H9 (cell line): ENCODE data around the gene CACNA1A. TPM values are rescaled to one million over a fixed set of nuclear protein-coding genes. Genes with fewer than 3 reads are reported as not detected.

Experiments used
- DNase-seq: peaks from one replicate; pipeline ENCODE4 v3.0.0-alpha.2; 2017
- H2AFZ ChIP-seq: one replicate; pipeline ENCODE4 v1.6.1; 2013; ENCODE audit warnings: mild to moderate bottlenecking, low read length, control low read depth, moderate library complexity
- H2AK5ac ChIP-seq: 2 replicates; pipeline ENCODE4 v1.6.1; 2013; ENCODE audit warnings: low read length, control low read depth, mixed read lengths; ENCODE audit not compliant: insufficient read length
- H2BK120ac ChIP-seq: one replicate; pipeline ENCODE4 v1.6.1; 2013; ENCODE audit warnings: low read depth, mild to moderate bottlenecking, low read length, control low read depth, inconsistent platforms; ENCODE audit not compliant: poor library complexity, severe bottlenecking
- H2BK12ac ChIP-seq: 2 replicates; pipeline ENCODE4 v1.6.1; 2013; ENCODE audit warnings: low read length, control low read depth, mixed read lengths, low read depth; ENCODE audit not compliant: insufficient read length
- H2BK15ac ChIP-seq: 2 replicates; pipeline ENCODE4 v1.6.1; 2013; ENCODE audit warnings: low read depth, low read length, control low read depth
- H2BK20ac ChIP-seq: one replicate; pipeline ENCODE4 v1.6.1; 2013; ENCODE audit warnings: low read depth, mild to moderate bottlenecking, low read length, control low read depth, inconsistent platforms; ENCODE audit not compliant: poor library complexity, severe bottlenecking
- H2BK5ac ChIP-seq: 2 replicates; pipeline ENCODE4 v1.6.1; 2013; ENCODE audit warnings: low read length, control low read depth, mixed read lengths; ENCODE audit not compliant: insufficient read length
- H3K14ac ChIP-seq: 2 replicates; pipeline ENCODE4 v1.6.1; 2013; ENCODE audit warnings: low read length, control low read depth; ENCODE audit not compliant: insufficient read depth
- H3K18ac ChIP-seq: 2 replicates; pipeline ENCODE4 v1.6.1; 2013; ENCODE audit warnings: low read depth, mild to moderate bottlenecking, mixed read lengths, low read length, control low read depth; ENCODE audit not compliant: insufficient read length
- H3K23ac ChIP-seq: 2 replicates; pipeline ENCODE4 v1.6.1; 2013; ENCODE audit warnings: low read length, control low read depth, mixed read lengths, low read depth; ENCODE audit not compliant: insufficient read length
- H3K23me2 ChIP-seq: 2 replicates; pipeline ENCODE4 v1.6.1; 2013; ENCODE audit warnings: low read depth, mild to moderate bottlenecking, mixed read lengths, low read length, control low read depth; ENCODE audit not compliant: insufficient read length, poor library complexity, severe bottlenecking
- H3K27ac ChIP-seq: 2 replicates; pipeline ENCODE4 v1.5.1; 2013; ENCODE audit warnings: low read length, control low read depth, mixed read lengths, low read depth; ENCODE audit not compliant: insufficient read length
- H3K27me3 ChIP-seq: 2 replicates; pipeline ENCODE4 v1.6.1; 2013; ENCODE audit warnings: low read length, control low read depth, inconsistent platforms; ENCODE audit not compliant: insufficient read depth
- H3K4ac ChIP-seq: 2 replicates; pipeline ENCODE4 v1.6.1; 2013; ENCODE audit warnings: low read depth, mild to moderate bottlenecking, control low read depth, inconsistent platforms, low read length, moderate library complexity
- H3K4me1 ChIP-seq: 2 replicates; pipeline ENCODE4 v1.6.1; 2013; ENCODE audit warnings: low read length, control low read depth, inconsistent platforms; ENCODE audit not compliant: insufficient read depth
- H3K4me2 ChIP-seq: 2 replicates; pipeline ENCODE4 v1.6.1; 2013; ENCODE audit warnings: low read length, control low read depth, mixed read lengths; ENCODE audit not compliant: insufficient read length, insufficient read depth
- H3K56ac ChIP-seq: 2 replicates; pipeline ENCODE4 v1.6.1; 2013; ENCODE audit warnings: low read depth, mild to moderate bottlenecking, mixed read lengths, low read length, control low read depth; ENCODE audit not compliant: insufficient read length
- H3K79me1 ChIP-seq: 2 replicates; pipeline ENCODE4 v1.6.1; 2013; ENCODE audit warnings: low read depth, mild to moderate bottlenecking, moderate library complexity, low read length, control low read depth, inconsistent platforms; ENCODE audit not compliant: insufficient read depth, poor library complexity, severe bottlenecking
- H3K79me2 ChIP-seq: 2 replicates; pipeline ENCODE4 v1.6.1; 2013; ENCODE audit warnings: low read length, control low read depth, inconsistent platforms; ENCODE audit not compliant: insufficient read depth
- H3K9ac ChIP-seq: 2 replicates; pipeline ENCODE4 v1.6.1; 2013; ENCODE audit warnings: low read length, control low read depth, mixed read lengths; ENCODE audit not compliant: insufficient read length; ENCODE audit errors: extremely low read depth
- H3K9me3 ChIP-seq: one replicate; pipeline ENCODE4 v1.6.1; 2013; ENCODE audit warnings: low read depth, low read length, inconsistent platforms; ENCODE audit not compliant: control insufficient read depth
- H3T11ph ChIP-seq: one replicate; pipeline ENCODE4 v1.6.1; 2013; ENCODE audit warnings: mild to moderate bottlenecking, low read length, control low read depth, inconsistent platforms
- H4K20me1 ChIP-seq: one replicate; pipeline ENCODE4 v1.6.1; 2013; ENCODE audit not compliant: control insufficient read depth, insufficient read length, insufficient read depth
- H4K5ac ChIP-seq: 2 replicates; pipeline ENCODE4 v1.6.1; 2013; ENCODE audit warnings: low read depth, mild to moderate bottlenecking, mixed read lengths, low read length, control low read depth; ENCODE audit not compliant: insufficient read length
- H4K8ac ChIP-seq: replicated peaks from 2 replicates; pipeline ENCODE4 v1.6.1; 2013; ENCODE audit warnings: low read length, control low read depth, mixed read lengths, low read depth; ENCODE audit not compliant: insufficient read length
- H4K91ac ChIP-seq: 2 replicates; pipeline ENCODE4 v1.6.1; 2013; ENCODE audit warnings: low read depth, mild to moderate bottlenecking, moderate library complexity, mixed read lengths, low read length, control low read depth; ENCODE audit not compliant: insufficient read length
- H3K27ac Mint-ChIP-seq, 3 experiments: 2 replicates in 2 of 3; 3 replicates in 1 of 3; pipeline ENCODE4 v1.8.0; 2020 to 2021; ENCODE audit warnings: mixed read lengths in 3 of 3, mild to moderate bottlenecking in 1 of 3, moderate library complexity in 1 of 3
- H3K27me3 Mint-ChIP-seq: 2 replicates; pipeline ENCODE4 v1.8.0; 2021; ENCODE audit warnings: low read depth, mild to moderate bottlenecking, moderate library complexity, mixed read lengths
- H3K36me3 Mint-ChIP-seq, 3 experiments: 2 replicates in 2 of 3; 3 replicates in 1 of 3; pipeline ENCODE4 v1.8.0; 2020 to 2021; ENCODE audit warnings: low read depth in 3 of 3, mixed read lengths in 3 of 3; ENCODE audit not compliant: insufficient read depth in 1 of 3
- H3K4me1 Mint-ChIP-seq, 2 experiments: 2 replicates each; pipeline ENCODE4 v1.8.0; 2020; ENCODE audit warnings: mixed read lengths in 2 of 2
- H3K4me3 Mint-ChIP-seq, 2 experiments: 2 replicates in 1 of 2; 3 replicates in 1 of 2; pipeline ENCODE4 v1.8.0; 2020 to 2021; ENCODE audit warnings: mild to moderate bottlenecking in 2 of 2, mixed read lengths in 2 of 2, moderate library complexity in 1 of 2
- H3K9me3 Mint-ChIP-seq, 2 experiments: 2 replicates in 1 of 2; 3 replicates in 1 of 2; pipeline ENCODE4 v1.8.0; 2020; ENCODE audit warnings: mild to moderate bottlenecking in 2 of 2, mixed read lengths in 2 of 2, moderate library complexity in 1 of 2
- CTCF ChIP-seq: fragments of 200-600 bp; sonication (generic); conservative IDR thresholded peaks from 3 replicates; pipeline ENCODE4 v1.8.0; 2021; ENCODE audit warnings: antibody characterized with exemption, mild to moderate bottlenecking
- WGBS: extraction: QIAGEN DNeasy Blood & Tissue Kit; methylation state at CpG from one replicate; pipeline ENCODE4 v1.1.7; 2013; ENCODE audit warnings: missing lambda C conversion rate, low lambda C conversion rate, mixed read lengths; ENCODE audit not compliant: insufficient read length; ENCODE audit errors: extremely low coverage; 5-methylcytosine and 5-hydroxymethylcytosine counted together
- total RNA-seq: library from RNA; stranded (reverse); gene quantifications from 2 replicates; pipeline ENCODE4 v1.2.1, GENCODE V29; 2021

The CACNA1A gene
- total RNA-seq, 1 experiment from 2014 or later = 8.0 TPM

GRCh38 chr19:13289295-13289694 lies 217.0 kb downstream of the CACNA1A start:
- no peak overlapping the region for H3K14ac ChIP-seq
- no peaks in the 10 kb centered on the region for H3K4me1 ChIP-seq
- no peak overlapping the region for H2BK20ac ChIP-seq
- H3K27me3 ChIP-seq = no peaks in the 10 kb centered on the region
- H3K18ac ChIP-seq = no peak overlapping the region
- no peak overlapping the region for H2BK15ac ChIP-seq
- no peak overlapping the region for H3K27ac ChIP-seq
- H4K20me1 ChIP-seq = no peaks in the 10 kb centered on the region
- H3K4ac ChIP-seq = no peak overlapping the region
- no peak overlapping the region for H3T11ph ChIP-seq
- no peaks in the 10 kb centered on the region for H3K79me1 ChIP-seq
- H3K27ac Mint-ChIP-seq = no peak overlapping the region
- H4K91ac ChIP-seq = no peak overlapping the region
- no peak for TF ChIP-seq CTCF
- H3K9me3 Mint-ChIP-seq = no peaks in the 10 kb centered on the region; a peak in 1 of 5 replicates
- H2AFZ ChIP-seq = no peak overlapping the region
- H3K23me2 ChIP-seq = no peaks in the 10 kb centered on the region
- WGBS = no CpG with 5 or more reads among the region's 4 CpGs
- H2BK5ac ChIP-seq = no peak overlapping the region
- H3K56ac ChIP-seq = no peak overlapping the region
- no peak overlapping the region for H3K4me2 ChIP-seq
- H2BK12ac ChIP-seq = no peak overlapping the region
- H3K4me3 Mint-ChIP-seq = no peak overlapping the region
- H2BK120ac ChIP-seq = no peak overlapping the region
- no peaks in the 10 kb centered on the region for H3K9me3 ChIP-seq
- no peak overlapping the region for H2AK5ac ChIP-seq
- H3K79me2 ChIP-seq = no peaks in the 10 kb centered on the region
- DNase-seq = no peak
- no peak overlapping the region for H3K23ac ChIP-seq
- H4K8ac ChIP-seq = no peak overlapping the region
- no peak overlapping the region for H3K9ac ChIP-seq
- peaks cover 0 to 3% (median 0%) of the 10 kb centered on the region in 3 experiments; a peak in 3 of 7 replicates for H3K36me3 Mint-ChIP-seq
- no peak overlapping the region for H4K5ac ChIP-seq
- H3K27me3 Mint-ChIP-seq = no peaks in the 10 kb centered on the region
- no peaks in the 10 kb centered on the region for H3K4me1 Mint-ChIP-seq
